ENCODE results near the gene MTRFR.

The MTRFR gene

DNA sequence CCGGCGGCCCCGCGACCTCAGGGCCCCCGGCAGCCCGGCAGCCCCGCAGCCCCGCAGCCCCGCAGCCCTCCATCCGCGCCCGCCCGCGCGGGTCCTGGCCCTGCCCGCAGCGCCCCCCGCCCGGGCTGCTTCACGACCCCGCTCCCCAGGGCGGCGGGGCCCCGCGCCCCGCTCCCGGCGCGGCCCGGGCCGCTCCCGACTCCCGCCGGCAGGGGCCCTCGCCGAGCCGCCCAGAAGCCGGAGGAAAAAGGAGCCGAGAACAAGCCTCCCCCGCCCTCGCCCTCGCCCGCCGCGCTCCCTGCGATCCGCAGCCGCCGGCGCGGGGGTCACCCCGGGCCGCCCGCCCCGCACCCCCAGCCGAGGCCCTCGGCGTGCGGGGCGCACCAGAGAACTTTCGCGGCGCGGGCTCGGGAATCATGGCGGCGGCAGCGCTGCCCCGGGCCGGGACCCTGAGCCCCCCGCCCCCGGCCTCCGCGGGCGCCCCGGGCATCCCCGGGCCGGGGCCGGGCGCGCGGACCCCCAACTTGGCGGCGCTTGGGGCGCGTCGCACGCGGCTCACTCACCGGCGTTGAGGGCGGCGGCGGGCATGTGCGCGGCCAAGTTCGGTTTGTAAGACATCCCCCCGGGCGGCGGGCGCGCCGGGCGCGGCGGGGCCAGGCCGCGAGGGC is 37.9 kb downstream of the MTRFR start:
- peak; percentile 81 for DNase-seq

DNA sequence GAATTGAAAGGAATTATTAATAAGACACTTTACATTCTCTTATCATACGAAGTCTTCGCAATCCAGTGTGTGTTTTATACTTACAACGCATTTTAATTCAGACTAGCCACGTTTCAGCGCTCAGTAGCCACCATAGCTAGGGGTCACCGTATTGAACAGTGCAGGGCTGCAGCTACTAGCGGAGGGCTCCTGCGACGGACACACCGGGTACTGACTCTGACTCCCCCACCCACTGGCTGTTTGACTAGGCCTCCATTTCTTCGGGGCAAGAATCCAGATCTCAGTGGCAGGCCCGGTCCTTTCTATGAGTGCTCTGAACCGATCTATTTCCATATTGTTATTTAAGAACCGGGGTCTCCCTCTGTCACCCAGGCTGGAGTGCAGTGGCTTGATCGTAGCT is 39.9 kb downstream of the MTRFR start:
- DNase-seq: no peak

DNA sequence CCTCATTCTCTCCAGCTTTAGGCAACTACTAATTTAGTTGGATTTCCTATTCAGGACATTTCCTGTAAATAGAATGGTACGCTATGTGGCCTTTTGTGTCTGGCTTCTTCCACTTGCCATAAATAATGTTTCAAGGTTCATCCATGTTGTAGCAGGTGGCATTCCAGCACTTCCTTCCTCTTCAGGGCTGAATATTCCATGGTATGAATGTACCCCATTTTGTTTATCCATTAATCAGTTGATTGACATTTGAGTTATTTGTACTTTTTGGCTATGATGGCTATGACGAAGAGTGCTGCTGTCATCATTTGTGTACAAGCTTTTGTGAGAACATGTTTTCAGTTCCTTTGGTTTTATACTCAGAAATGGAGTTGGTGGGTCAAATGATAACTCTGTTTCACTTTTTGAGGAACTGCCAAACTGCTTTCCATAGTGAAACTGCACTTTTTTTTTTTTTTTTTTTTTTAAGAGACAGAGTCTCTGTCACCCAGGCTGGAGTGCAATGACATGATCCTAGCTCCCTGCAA is 44.9 kb downstream of the MTRFR start:
- no peak for DNase-seq

DNA sequence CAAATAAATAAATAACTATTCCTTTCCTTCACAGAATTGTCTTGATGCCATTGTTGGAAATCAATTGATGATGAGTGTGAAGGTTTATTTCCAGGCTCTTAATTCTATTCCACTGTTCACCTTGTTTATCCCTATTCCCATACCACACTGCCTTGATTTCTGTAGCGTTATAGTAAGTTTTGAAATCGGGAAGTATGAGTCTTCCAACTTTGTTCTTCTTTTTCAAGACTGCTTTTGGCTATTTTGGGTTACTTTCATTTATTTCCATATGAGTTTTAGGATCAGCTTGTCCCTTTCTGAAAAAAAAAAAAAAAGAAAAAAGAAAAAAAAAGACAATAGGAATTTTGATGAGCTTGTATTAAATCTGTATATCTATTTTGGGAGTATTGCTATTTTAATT is 47.7 kb downstream of the MTRFR start:
- no peak for DNase-seq

DNA sequence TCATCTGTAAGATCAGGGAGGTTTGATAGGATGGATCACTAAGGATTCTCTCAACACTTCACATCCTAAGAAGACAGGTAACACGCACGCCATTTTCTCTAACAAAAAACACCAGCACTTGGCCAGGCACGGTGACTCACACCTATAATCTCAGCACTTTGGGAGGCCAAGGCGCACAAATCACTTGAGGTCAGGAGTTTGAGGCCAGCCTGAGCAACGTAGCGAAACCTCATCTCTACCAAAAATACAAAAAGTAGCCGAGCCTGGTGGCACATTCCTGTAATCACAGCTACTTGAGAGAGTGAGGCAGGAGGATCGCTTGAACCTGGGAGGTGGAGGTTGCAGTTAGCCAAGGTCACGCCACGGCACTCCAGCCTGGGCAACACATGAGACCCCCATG is 48.9 kb downstream of the MTRFR start:
- DNase-seq: no peak

DNA sequence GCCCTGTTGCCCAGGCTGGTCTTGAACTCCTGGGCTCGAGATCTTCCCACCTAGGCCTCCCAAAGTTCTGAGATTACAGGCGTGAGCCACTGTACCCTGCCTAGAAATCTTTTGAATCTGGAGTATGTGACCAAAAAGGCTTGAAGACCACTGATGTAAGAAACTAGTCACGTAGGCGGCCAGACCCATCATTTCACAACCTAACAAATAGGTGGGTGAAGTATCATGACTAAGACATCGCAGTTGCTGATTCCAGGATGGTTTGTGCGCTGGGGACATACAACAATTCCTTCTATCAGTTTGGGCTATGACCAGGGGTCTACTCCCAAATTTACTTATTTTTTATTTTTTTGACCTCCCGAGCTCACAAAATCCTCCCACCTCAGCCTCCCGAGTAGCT is 50.2 kb downstream of the MTRFR start:
- DNase-seq: no peak

DNA sequence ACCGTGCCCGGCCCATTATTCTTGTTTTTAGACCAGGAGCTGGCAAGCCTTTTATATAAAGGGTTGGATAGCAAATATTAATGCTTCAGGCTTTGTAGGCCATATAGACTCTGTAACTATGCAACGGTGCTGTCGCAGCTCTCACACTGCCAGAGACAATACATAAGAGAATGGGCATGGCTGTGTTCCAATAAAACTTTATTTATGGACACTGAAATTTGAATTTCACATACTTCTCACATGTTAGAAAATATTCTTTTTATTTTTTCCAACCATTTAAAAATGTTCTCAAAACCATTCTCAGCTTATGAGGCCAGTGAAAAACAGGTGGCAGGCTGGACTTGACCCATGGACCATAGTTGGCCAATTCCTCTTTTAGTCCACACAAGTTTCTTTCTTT is 51.4 kb downstream of the MTRFR start:
- no peak for DNase-seq

DNA sequence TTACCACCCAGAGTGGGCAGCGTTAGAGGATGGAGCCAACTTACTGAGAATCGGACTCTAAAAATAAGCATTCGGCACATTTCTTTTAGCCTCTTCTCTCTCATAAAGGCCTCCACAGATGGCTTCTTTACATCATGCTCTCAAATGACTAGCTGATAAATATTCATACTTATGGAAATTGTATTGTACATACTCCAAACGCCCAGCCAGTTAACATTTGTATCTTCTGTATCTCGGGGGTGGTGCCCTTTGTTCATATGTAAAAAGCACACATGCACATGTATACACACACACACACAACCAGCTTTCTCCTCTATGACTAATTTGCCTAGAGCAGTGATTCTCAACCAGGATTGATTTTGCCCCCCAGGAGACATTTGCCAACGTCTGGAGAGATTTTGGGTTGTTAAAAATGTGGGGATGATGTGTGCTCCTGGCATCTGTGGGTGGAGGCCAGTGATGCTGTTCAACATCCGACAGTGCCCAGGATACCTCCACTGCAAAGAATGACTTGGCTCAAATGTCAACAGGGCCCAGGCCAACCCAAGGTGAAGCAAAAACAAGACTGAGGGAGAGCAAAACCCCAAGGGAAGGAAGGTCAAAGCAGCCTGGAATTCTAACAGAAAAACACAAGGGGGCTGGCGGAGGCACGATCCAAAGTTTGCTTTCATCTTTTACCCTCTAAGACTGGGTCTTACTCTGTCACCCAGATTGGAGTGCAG is 53.6 kb downstream of the MTRFR start:
- no peak for DNase-seq

DNA sequence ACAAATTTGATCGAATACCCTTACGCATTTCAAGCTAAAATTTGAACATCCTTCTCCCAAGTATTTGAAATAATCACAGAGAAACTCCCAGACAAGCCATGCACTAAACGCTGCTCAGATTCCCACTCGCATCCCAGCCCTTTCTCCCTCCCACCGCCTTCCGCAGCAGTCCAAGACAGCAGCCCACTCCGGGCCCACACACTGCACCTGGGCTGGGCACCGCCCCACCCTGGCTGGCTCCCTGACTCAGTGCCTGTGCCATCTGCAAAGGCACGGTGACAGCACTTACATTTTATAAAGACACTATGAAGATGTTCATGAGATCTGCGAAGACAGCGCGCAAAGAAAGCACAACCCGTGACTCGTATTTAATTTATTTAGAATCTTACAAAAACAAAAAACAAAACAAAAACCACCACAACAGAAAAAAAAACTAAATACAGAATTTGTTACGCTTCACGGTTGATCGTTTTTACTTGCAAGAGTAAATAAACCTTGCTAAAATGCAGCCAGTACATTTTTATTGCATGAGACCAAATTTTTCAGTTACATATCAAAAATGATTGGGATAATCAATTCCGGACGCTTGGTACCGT is 55.6 kb downstream of the MTRFR start:
- no peak for DNase-seq

DNA sequence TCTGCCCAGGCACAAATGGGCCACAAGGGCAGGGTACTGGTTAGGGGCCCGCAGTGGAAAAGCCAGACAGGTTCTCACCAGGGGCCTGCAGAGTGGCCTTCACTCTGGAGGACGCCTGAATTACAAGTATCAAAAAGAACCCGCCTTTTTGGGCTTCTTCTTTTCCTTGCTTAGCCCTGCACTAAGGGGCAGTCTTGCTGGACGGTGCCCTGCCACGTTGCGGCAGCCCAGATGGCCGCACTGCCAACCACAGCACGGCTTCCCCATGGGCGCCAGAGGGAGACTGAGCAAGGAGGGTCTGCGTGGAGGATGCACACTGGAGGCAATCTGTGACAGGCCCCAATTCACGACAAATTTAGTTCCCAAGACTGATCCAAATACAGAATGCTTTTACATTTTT is 56.7 kb downstream of the MTRFR start:
- no peak for DNase-seq

DNA sequence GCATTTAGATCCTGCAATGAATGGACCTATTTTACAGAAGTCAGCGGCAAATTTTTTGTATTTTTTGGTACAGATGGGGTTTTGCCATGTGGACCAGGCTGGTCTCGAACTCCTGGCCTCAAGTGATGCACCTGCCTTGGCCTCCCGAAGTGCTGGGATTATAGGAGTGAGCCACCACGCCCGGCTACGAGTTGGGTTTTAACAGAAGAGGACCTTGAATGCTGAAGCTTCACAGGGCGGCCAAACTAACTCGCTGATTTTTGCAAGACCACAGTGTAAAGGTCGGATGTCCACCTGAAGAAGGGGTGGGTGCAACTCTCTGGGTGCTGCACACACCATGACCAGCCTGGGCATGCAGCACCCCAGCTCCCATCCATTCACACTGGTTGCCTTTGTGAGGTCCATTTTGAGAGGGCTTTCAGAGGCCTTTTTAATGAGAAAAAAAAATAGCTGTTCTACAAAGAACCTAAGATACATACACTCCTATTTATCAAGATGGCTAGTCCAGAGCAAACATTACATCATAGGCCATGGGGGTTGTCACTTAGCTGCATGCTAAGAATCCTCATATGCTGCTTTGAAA is 60.0 kb downstream of the MTRFR start:
- DNase-seq: no peak

DNA sequence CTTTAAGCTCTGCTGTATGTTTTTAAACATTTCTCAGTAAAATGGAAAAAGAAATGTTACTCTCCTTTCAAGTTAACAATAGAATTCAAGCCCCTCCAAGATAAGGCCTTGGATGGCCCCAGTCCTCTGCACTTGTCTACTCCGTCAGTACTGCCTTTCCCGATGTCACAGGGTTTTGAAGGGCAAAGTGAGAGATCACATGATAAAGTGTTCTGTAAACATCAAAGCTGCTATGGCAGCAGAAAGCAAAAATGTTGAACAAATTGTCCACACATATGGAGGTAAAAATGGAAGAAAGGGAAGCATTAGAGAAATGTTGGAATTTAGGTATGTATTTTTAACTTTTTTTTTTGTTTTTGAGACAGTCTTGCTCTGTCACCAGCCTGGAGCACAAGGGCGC is 71.9 kb downstream of the MTRFR start:
- DNase-seq: no peak

DNA sequence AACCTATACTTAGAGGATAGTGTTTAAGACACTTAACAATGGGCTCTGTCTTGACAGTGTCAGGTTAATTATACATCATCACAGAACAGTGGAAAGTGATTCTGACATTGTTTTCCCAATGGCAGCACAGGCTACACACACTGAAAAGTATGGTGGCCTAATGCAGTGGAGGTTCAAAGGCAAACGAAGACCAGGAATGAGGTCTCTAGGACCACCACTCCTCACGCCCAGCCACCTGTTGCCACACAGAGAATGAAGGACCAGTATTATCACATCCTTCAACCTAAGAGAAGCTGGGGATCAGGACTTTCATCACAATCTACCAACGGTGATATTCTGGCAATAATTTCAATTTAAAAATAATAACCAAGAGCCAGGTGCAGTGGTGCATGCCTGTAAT is 73.0 kb downstream of the MTRFR start:
- no peak for DNase-seq
